HEK293T (cell line): ENCODE results near the gene PLEKHA4.
"Not testable (repeated sequence)": the region's sequence is repeated elsewhere in the genome, so short reads cannot be mapped to it uniquely, and the experiment has no call there.

ENCODE experiments used
- ARNT ChIP-seq: fragments of 450-650 bp; IDR thresholded peaks from 2 replicates; pipeline ENCODE4 v1.6.1; 2017; ENCODE audit warnings: mild to moderate bottlenecking
- BHLHE40 ChIP-seq: fragments of 450-650 bp; IDR thresholded peaks from 2 replicates; pipeline ENCODE4 v1.6.1; 2016; ENCODE audit warnings: mild to moderate bottlenecking, moderate library complexity, borderline replicate concordance
- CTBP1 ChIP-seq: fragments of 450-650 bp; IDR thresholded peaks from 2 replicates; pipeline ENCODE4 v1.6.1; 2016; ENCODE audit warnings: borderline replicate concordance
- FOXA1 ChIP-seq: fragments of 450-650 bp; IDR thresholded peaks from 2 replicates; pipeline ENCODE4 v1.6.1; 2016; ENCODE audit warnings: mild to moderate bottlenecking
- FOXK2 ChIP-seq: fragments of 450-650 bp; IDR thresholded peaks from 2 replicates; pipeline ENCODE4 v1.6.1; 2016; ENCODE audit warnings: mild to moderate bottlenecking
- FOXM1 ChIP-seq: fragments of 450-650 bp; IDR thresholded peaks from 2 replicates; pipeline ENCODE4 v1.6.1; 2017; ENCODE audit warnings: mild to moderate bottlenecking, borderline replicate concordance
- HDGF ChIP-seq: fragments of 450-650 bp; IDR thresholded peaks from 2 replicates; pipeline ENCODE4 v1.6.1; 2017; ENCODE audit warnings: antibody characterized with exemption, borderline replicate concordance
- L3MBTL2 ChIP-seq: fragments of 450-650 bp; conservative IDR thresholded peaks from 2 replicates; pipeline ENCODE4 v1.6.1; 2016; ENCODE audit warnings: mild to moderate bottlenecking
- NFRKB ChIP-seq: fragments of 450-650 bp; IDR thresholded peaks from 2 replicates; pipeline ENCODE4 v1.6.1; 2016; ENCODE audit warnings: mild to moderate bottlenecking, moderate library complexity
- PKNOX1 ChIP-seq: fragments of 450-650 bp; IDR thresholded peaks from 2 replicates; pipeline ENCODE4 v1.6.1; 2016
- SUZ12 ChIP-seq: fragments of 450-650 bp; IDR thresholded peaks from 2 replicates; pipeline ENCODE4 v1.6.1; 2016; ENCODE audit warnings: mild to moderate bottlenecking
- TARDBP ChIP-seq: fragments of 450-650 bp; IDR thresholded peaks from 2 replicates; pipeline ENCODE4 v1.6.1; 2016

- TF ChIP-seq CTBP1, SUZ12, FOXK2, FOXA1, BHLHE40, HDGF, ARNT, L3MBTL2, TARDBP, NFRKB, PKNOX1, FOXM1: not testable (repeated sequence)
These were observed 21.8 kb downstream of the PLEKHA4 start for GRCh38 chr19:48846659-48847058.
